Loucy (cell line): Measurements from ENCODE around the gene LHFPL3.

Experiments
- H2AFZ ChIP-seq: fragments of 200-600 bp; sonication (generic); 2 replicates; pipeline ENCODE4 v1.6.0; 2016; ENCODE audit warnings: antibody characterized with exemption, mild to moderate bottlenecking, low read length, moderate library complexity
- H3F3A ChIP-seq: fragments of 200-600 bp; 2 replicates; pipeline ENCODE4 v1.6.0; 2016; ENCODE audit warnings: antibody characterized with exemption, low read depth, mild to moderate bottlenecking
- H3K27me3 ChIP-seq: fragments of 200-600 bp; sonication (generic); 2 replicates; pipeline ENCODE4 v1.6.1; 2014; ENCODE audit warnings: low read length, mild to moderate bottlenecking; ENCODE audit not compliant: insufficient read depth, poor library complexity, severe bottlenecking
- H3K36me3 ChIP-seq: fragments of 200-600 bp; sonication (generic); 2 replicates; pipeline ENCODE4 v1.6.1; 2016; ENCODE audit warnings: low read length; ENCODE audit not compliant: insufficient read depth
- H3K4me1 ChIP-seq: fragments of 200-600 bp; sonication (generic); 2 replicates; pipeline ENCODE4 v1.5.1; 2014; ENCODE audit warnings: low read length, mild to moderate bottlenecking; ENCODE audit not compliant: insufficient read depth, poor library complexity, severe bottlenecking
- H3K4me2 ChIP-seq: fragments of 200-600 bp; sonication (generic); 2 replicates; pipeline ENCODE4 v1.6.0; 2014; ENCODE audit warnings: antibody characterized with exemption, low read length, low read depth, mild to moderate bottlenecking; ENCODE audit not compliant: poor library complexity, severe bottlenecking
- H3K4me3 ChIP-seq: fragments of 200-600 bp; sonication (generic); 2 replicates; pipeline ENCODE4 v1.5.1; 2014; ENCODE audit warnings: low read length, mild to moderate bottlenecking, mixed read lengths; ENCODE audit not compliant: poor library complexity, severe bottlenecking
- H3K79me2 ChIP-seq: fragments of 200-600 bp; sonication (generic); 2 replicates; pipeline ENCODE4 v1.6.1; 2014; ENCODE audit warnings: low read length; ENCODE audit not compliant: insufficient read depth
- H3K9ac ChIP-seq: fragments of 200-600 bp; sonication (generic); 2 replicates; pipeline ENCODE4 v1.6.0; 2014; ENCODE audit warnings: mild to moderate bottlenecking, low read depth, low read length, moderate library complexity; ENCODE audit not compliant: poor library complexity, severe bottlenecking
- H3K9me2 ChIP-seq: fragments of 200-600 bp; sonication (generic); replicated peaks from 2 replicates; pipeline ENCODE4 v1.6.1; 2016; ENCODE audit warnings: low read depth, low read length, mixed read lengths
- H3K9me3 ChIP-seq: fragments of 200-600 bp; sonication (generic); 2 replicates; pipeline ENCODE4 v1.6.1; 2014; ENCODE audit warnings: mild to moderate bottlenecking, antibody characterized with exemption, low read length, low read depth; ENCODE audit not compliant: insufficient read depth
- H4K20me1 ChIP-seq: fragments of 200-600 bp; sonication (generic); 2 replicates; pipeline ENCODE4 v1.6.0; 2014; ENCODE audit warnings: antibody characterized with exemption, low read length, mild to moderate bottlenecking; ENCODE audit not compliant: insufficient read depth, poor library complexity, severe bottlenecking
- EZH2phosphoT487 ChIP-seq: fragments of 200-600 bp; IDR thresholded peaks from 2 replicates; pipeline ENCODE4 v1.6.1; 2018; ENCODE audit warnings: antibody characterized with exemption, mild to moderate bottlenecking, moderate library complexity, borderline replicate concordance
- TF ChIP-seq, protein P1 (sequence below): fragments of 200-600 bp; sonication (generic); conservative IDR thresholded peaks from 2 replicates; pipeline ENCODE4 v1.5.1; 2014; ENCODE audit warnings: mild to moderate bottlenecking, antibody characterized with exemption, low read length

LHFPL3 gene

GRCh38 chr7:104453190-104453589, 124.8 kb downstream of the LHFPL3 start:
- no peaks in the 10 kb centered on the region for H3F3A ChIP-seq
- TF ChIP-seq, protein P1, sequence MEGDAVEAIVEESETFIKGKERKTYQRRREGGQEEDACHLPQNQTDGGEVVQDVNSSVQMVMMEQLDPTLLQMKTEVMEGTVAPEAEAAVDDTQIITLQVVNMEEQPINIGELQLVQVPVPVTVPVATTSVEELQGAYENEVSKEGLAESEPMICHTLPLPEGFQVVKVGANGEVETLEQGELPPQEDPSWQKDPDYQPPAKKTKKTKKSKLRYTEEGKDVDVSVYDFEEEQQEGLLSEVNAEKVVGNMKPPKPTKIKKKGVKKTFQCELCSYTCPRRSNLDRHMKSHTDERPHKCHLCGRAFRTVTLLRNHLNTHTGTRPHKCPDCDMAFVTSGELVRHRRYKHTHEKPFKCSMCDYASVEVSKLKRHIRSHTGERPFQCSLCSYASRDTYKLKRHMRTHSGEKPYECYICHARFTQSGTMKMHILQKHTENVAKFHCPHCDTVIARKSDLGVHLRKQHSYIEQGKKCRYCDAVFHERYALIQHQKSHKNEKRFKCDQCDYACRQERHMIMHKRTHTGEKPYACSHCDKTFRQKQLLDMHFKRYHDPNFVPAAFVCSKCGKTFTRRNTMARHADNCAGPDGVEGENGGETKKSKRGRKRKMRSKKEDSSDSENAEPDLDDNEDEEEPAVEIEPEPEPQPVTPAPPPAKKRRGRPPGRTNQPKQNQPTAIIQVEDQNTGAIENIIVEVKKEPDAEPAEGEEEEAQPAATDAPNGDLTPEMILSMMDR = no peak
- TF ChIP-seq EZH2phosphoT487 = no peak
- H3K27me3 ChIP-seq = no peaks in the 10 kb centered on the region
- H3K4me2 ChIP-seq = no peak overlapping the region
- H2AFZ ChIP-seq = no peak overlapping the region
- no peak overlapping the region for H3K4me3 ChIP-seq
- H4K20me1 ChIP-seq = no peaks in the 10 kb centered on the region
- no peaks in the 10 kb centered on the region for H3K9me3 ChIP-seq
- H3K36me3 ChIP-seq = no peaks in the 10 kb centered on the region
- H3K79me2 ChIP-seq = no peaks in the 10 kb centered on the region
- no peaks in the 10 kb centered on the region for H3K4me1 ChIP-seq
- no peaks in the 10 kb centered on the region for H3K9me2 ChIP-seq
- no peak overlapping the region for H3K9ac ChIP-seq

GRCh38 chr7:104458875-104459274, 130.5 kb downstream of the LHFPL3 start:
- no peaks in the 10 kb centered on the region for H3F3A ChIP-seq
- no peaks in the 10 kb centered on the region for H3K27me3 ChIP-seq
- no peaks in the 10 kb centered on the region for H3K36me3 ChIP-seq
- H3K4me1 ChIP-seq = no peaks in the 10 kb centered on the region
- H3K9ac ChIP-seq = no peak overlapping the region
- no peaks in the 10 kb centered on the region for H3K79me2 ChIP-seq
- no peaks in the 10 kb centered on the region for H3K9me2 ChIP-seq
- H3K4me2 ChIP-seq = no peak overlapping the region
- no peaks in the 10 kb centered on the region for H4K20me1 ChIP-seq
- H3K9me3 ChIP-seq = no peaks in the 10 kb centered on the region
- H3K4me3 ChIP-seq = no peak overlapping the region
- no peak overlapping the region for H2AFZ ChIP-seq
- TF ChIP-seq EZH2phosphoT487 = no peak
- TF ChIP-seq, protein P1 = no peak

GRCh38 chr7:104469166-104469820, 140.9 kb downstream of the LHFPL3 start:
- Histone ChIP-seq H3K27me3 (no peaks in the 10 kb centered on the region), H3K79me2 (no peaks in the 10 kb centered on the region), H3K9me3 (no peaks in the 10 kb centered on the region), H3K9me2 (no peaks in the 10 kb centered on the region), H3K36me3 (no peaks in the 10 kb centered on the region), H3K4me2 (no peak overlapping the region), H3K9ac (no peak overlapping the region), H2AFZ (no peak overlapping the region), H4K20me1 (no peaks in the 10 kb centered on the region), H3K4me1 (no peaks in the 10 kb centered on the region), H3F3A (no peaks in the 10 kb centered on the region), H3K4me3 (no peak overlapping the region)
- TF ChIP-seq EZH2phosphoT487 = no peak
- TF ChIP-seq, protein P1 = no peak
